CD14-positive monocyte (primary cell): ENCODE results near the gene FADS2. TPM values are rescaled to one million over a fixed set of nuclear protein-coding genes. Genes with fewer than 3 reads are reported as not detected.

Experiments used
- DNase-seq, 3 donors: peaks; one replicate each; pipeline ENCODE4 v3.0.0-alpha.2; 2011 to 2022
- H2AFZ ChIP-seq: 2 replicates; pipeline ENCODE4 v1.6.0; 2012; ENCODE audit warnings: mild to moderate bottlenecking, low read depth, low read length, inconsistent platforms; ENCODE audit not compliant: insufficient read depth, poor library complexity, severe bottlenecking
- H3K27ac ChIP-seq, 2 donors: 1 replicate in 1 of 2; 2 replicates in 1 of 2; pipeline ENCODE4 v1.5.1; 2012 to 2013; ENCODE audit warnings: low read length in 2 of 2, control low read depth in 1 of 2, inconsistent platforms in 1 of 2, low read depth in 1 of 2, mild to moderate bottlenecking in 1 of 2
- H3K27me3 ChIP-seq, 2 donors: one replicate each; pipeline versions ENCODE4 v1.6.0 to v1.6.1; 2011 to 2013; ENCODE audit warnings: low read length in 2 of 2; ENCODE audit not compliant: control insufficient read depth in 2 of 2, insufficient read depth in 2 of 2
- H3K36me3 ChIP-seq, 2 donors: replicated peaks in 1 of 2; 1 replicate in 1 of 2; 2 replicates in 1 of 2; pipeline versions ENCODE4 v1.5.1 to v1.6.1; 2012 to 2013; ENCODE audit warnings: low read length in 2 of 2, control low read depth in 1 of 2, inconsistent platforms in 1 of 2, mild to moderate bottlenecking in 1 of 2; ENCODE audit not compliant: insufficient read depth in 2 of 2, control insufficient read depth in 1 of 2
- H3K4me1 ChIP-seq, 2 donors: 1 replicate in 1 of 2; 2 replicates in 1 of 2; pipeline versions ENCODE4 v1.5.1 to v1.6.1; 2012 to 2013; ENCODE audit warnings: low read length in 2 of 2, control low read depth in 1 of 2, inconsistent platforms in 1 of 2, mild to moderate bottlenecking in 1 of 2, moderate library complexity in 1 of 2; ENCODE audit not compliant: insufficient read depth in 2 of 2, control insufficient read depth in 1 of 2
- H3K4me2 ChIP-seq: replicated peaks from 2 replicates; pipeline ENCODE3; 2012; ENCODE audit warnings: low read length, moderate library complexity, mild to moderate bottlenecking; ENCODE audit not compliant: poor library complexity, severe bottlenecking; ENCODE audit errors: extremely low read depth
- H3K4me3 ChIP-seq, 3 experiments: fragments of 200-600 bp in 1 of 3; sonication (generic) in 1 of 3; replicated peaks in 1 of 3; 1 replicate in 2 of 3; 2 replicates in 1 of 3; pipeline ENCODE4 v1.5.1; 2011 to 2013; ENCODE audit warnings: low read length in 3 of 3, mild to moderate bottlenecking in 3 of 3, control low read depth in 2 of 3, low read depth in 2 of 3, inconsistent platforms in 1 of 3, moderate library complexity in 1 of 3
- H3K79me2 ChIP-seq: 2 replicates; pipeline ENCODE4 v1.6.0; 2012; ENCODE audit warnings: mild to moderate bottlenecking, control low read depth, inconsistent platforms, low read length, moderate library complexity; ENCODE audit not compliant: insufficient read depth
- H3K9ac ChIP-seq: 2 replicates; pipeline ENCODE4 v1.6.0; 2017; ENCODE audit warnings: low read length, mild to moderate bottlenecking; ENCODE audit not compliant: insufficient read depth, poor library complexity, severe bottlenecking
- H3K9me3 ChIP-seq, 2 donors: replicated peaks in 1 of 2; 1 replicate in 1 of 2; 2 replicates in 1 of 2; pipeline versions ENCODE4 v1.5.1 to v1.6.1; 2012 to 2013; ENCODE audit warnings: low read length in 2 of 2, control low read depth in 1 of 2; ENCODE audit not compliant: control insufficient read depth in 1 of 2, insufficient read depth in 1 of 2
- H4K20me1 ChIP-seq: 2 replicates; pipeline ENCODE4 v1.6.0; 2012; ENCODE audit warnings: mild to moderate bottlenecking, low read length, control low read depth, moderate library complexity; ENCODE audit not compliant: insufficient read depth
- H3K27ac Mint-ChIP-seq, 7 donors: one replicate each; pipeline ENCODE4 v1.8.0; 2020; ENCODE audit warnings: mild to moderate bottlenecking in 7 of 7, mixed read lengths in 7 of 7, moderate library complexity in 6 of 7, inconsistent platforms in 2 of 7
- H3K27me3 Mint-ChIP-seq, 3 donors: one replicate each; pipeline ENCODE4 v1.8.0; 2021 to 2022; ENCODE audit warnings: low read depth in 3 of 3, mild to moderate bottlenecking in 3 of 3, mixed read lengths in 3 of 3, moderate library complexity in 3 of 3, inconsistent platforms in 1 of 3
- H3K36me3 Mint-ChIP-seq, 2 donors: one replicate each; pipeline ENCODE4 v1.8.0; 2020; ENCODE audit warnings: mixed read lengths in 2 of 2, inconsistent platforms in 1 of 2, mild to moderate bottlenecking in 1 of 2
- H3K4me1 Mint-ChIP-seq: one replicate; pipeline ENCODE4 v1.8.0; 2020; ENCODE audit warnings: mild to moderate bottlenecking, mixed read lengths
- H3K4me3 Mint-ChIP-seq, 2 donors: one replicate each; pipeline ENCODE4 v1.8.0; 2020; ENCODE audit warnings: mild to moderate bottlenecking in 2 of 2, mixed read lengths in 2 of 2, moderate library complexity in 1 of 2
- H3K9me3 Mint-ChIP-seq, 7 donors: one replicate each; pipeline ENCODE4 v1.8.0; 2020 to 2022; ENCODE audit warnings: mixed read lengths in 7 of 7, mild to moderate bottlenecking in 6 of 7, moderate library complexity in 6 of 7, inconsistent platforms in 2 of 7
- CTCF ChIP-seq: fragments of 200-600 bp; IDR thresholded peaks from one replicate; pipeline ENCODE4 v1.8.0; 2022; ENCODE audit warnings: antibody characterized with exemption, mild to moderate bottlenecking
- WGBS: methylation state at CpG from one replicate; pipeline ENCODE4 v1.1.5; 2013; ENCODE audit warnings: missing lambda C conversion rate; ENCODE audit not compliant: insufficient coverage; 5-methylcytosine and 5-hydroxymethylcytosine counted together
- intact Hi-C, 2 donors: fragments of 100-400 bp; cut with micrococcal nuclease; formaldehyde crosslinking; loops; one replicate each; pipeline versions ENCODE4 v1.15.0 to v1.15.1; 2023
- polyA plus RNA-seq, 3 donors: library from polyadenylated mRNA; depleted of rRNA in 1 of 3; unstranded in 2 of 3; stranded (reverse) in 1 of 3; fragments of 300-500 nt in 2 of 3; fragments of >200 nt in 1 of 3; fragmentation: Illumina TruSeq in 2 of 3; gene quantifications; 1 replicate in 2 of 3; 2 replicates in 1 of 3; pipeline ENCODE4 v1.2.3, GENCODE V29; 2012 to 2021

FADS2 gene
- polyA plus RNA-seq, 3 donors, result 5.1 to 19.9 (median 6.4) TPM

- Histone ChIP-seq H2AFZ (peak overlapping the region; percentile 85), H3K79me2 (peaks cover 26% of the 10 kb centered on the region), H3K4me1 (peaks cover 63 to 67% of the 10 kb centered on the region in 2 donors)
Measured at GRCh38 chr11:61833926-61834277, 5.8 kb downstream of the FADS2 start.

More at GRCh38 chr11:61833926-61834277, 5.8 kb downstream of the FADS2 start:
- H3K36me3 Mint-ChIP-seq, result peaks cover 11 to 19% of the 10 kb centered on the region in 2 donors
- H3K4me3 ChIP-seq, result no peak overlapping the region
- intact Hi-C loops, result loop anchor here in 1 of 2 donors (5.0 kb wide), 1 partner anchor 37 kb away; no protein-coding TSS in a partner anchor
- WGBS, result 94% methylated on average over 12 of the region's 12 CpGs
- H3K27me3 Mint-ChIP-seq, result peaks cover 7 to 9% (median 8%) of the 10 kb centered on the region in 3 donors
- TF ChIP-seq CTCF, result no peak
- no peak for DNase-seq
- H4K20me1 ChIP-seq, result no peaks in the 10 kb centered on the region
- no peaks in the 10 kb centered on the region for H3K9me3 ChIP-seq
- H3K4me3 Mint-ChIP-seq, result peak overlapping the region in 1 of 2 donors; percentile 62
- no peaks in the 10 kb centered on the region for H3K36me3 ChIP-seq
- peaks cover 69% of the 10 kb centered on the region for H3K4me1 Mint-ChIP-seq
- peak overlapping the region; percentile 10 for H3K9ac ChIP-seq
- peaks cover 0 to 8% of the 10 kb centered on the region in 2 donors for H3K27me3 ChIP-seq
- peak overlapping the region; percentile 43 to 75 for H3K27ac ChIP-seq
- H3K27ac Mint-ChIP-seq, result peak overlapping the region; percentile 43 to 92 (median 89)
- no peak overlapping the region for H3K4me2 ChIP-seq
- H3K9me3 Mint-ChIP-seq, result peaks cover 0 to 2% (median 0%) of the 10 kb centered on the region in 7 donors
